ENCODE measurements around the gene PCYOX1L.

The PCYOX1L gene

DNA sequence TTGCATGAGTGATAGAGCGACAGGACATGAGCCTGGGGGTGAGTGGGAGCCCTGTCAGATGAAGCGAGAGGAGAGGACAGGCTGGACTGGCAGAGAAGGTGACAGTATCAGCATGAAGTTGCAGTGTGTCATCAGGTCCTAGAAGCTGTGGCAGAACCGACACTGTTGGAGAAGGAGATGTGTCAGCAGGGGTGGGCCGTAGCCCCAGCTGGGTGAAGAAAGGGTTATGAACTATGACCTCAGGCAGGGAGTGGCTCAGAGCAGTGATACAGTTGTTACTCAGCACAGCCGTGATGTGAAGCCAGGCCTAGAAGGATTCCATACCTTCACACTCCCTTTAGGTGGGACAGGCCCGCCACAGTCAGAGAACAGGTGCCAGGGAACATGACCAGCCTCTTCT lies 7.6 kb downstream of the PCYOX1L start:
- Mint-ChIP-seq H3K27ac (no peak overlapping the region), H3K36me3 (ENCODE audit: low read depth) (peaks cover 4% of the 10 kb centered on the region), H3K9me3 (no peaks in the 10 kb centered on the region), H3K4me1 (peaks cover 22% of the 10 kb centered on the region), H3K4me3 (no peak overlapping the region), H3K27me3 (ENCODE audit: low read depth, poor library complexity) (peaks cover 7% of the 10 kb centered on the region)
- TF ChIP-seq, protein P1, sequence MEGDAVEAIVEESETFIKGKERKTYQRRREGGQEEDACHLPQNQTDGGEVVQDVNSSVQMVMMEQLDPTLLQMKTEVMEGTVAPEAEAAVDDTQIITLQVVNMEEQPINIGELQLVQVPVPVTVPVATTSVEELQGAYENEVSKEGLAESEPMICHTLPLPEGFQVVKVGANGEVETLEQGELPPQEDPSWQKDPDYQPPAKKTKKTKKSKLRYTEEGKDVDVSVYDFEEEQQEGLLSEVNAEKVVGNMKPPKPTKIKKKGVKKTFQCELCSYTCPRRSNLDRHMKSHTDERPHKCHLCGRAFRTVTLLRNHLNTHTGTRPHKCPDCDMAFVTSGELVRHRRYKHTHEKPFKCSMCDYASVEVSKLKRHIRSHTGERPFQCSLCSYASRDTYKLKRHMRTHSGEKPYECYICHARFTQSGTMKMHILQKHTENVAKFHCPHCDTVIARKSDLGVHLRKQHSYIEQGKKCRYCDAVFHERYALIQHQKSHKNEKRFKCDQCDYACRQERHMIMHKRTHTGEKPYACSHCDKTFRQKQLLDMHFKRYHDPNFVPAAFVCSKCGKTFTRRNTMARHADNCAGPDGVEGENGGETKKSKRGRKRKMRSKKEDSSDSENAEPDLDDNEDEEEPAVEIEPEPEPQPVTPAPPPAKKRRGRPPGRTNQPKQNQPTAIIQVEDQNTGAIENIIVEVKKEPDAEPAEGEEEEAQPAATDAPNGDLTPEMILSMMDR (IDR thresholded peaks at IDR 0.05) = no peak
- DNase-seq = no peak

GRCh38 chr5:149366169-149366729 lies 8.4 kb downstream of the PCYOX1L start:
- H3K4me1 Mint-ChIP-seq = peaks cover 23% of the 10 kb centered on the region
- no peak overlapping the region for H3K27ac Mint-ChIP-seq
- H3K27me3 Mint-ChIP-seq (ENCODE audit: low read depth, poor library complexity) = peaks cover 7% of the 10 kb centered on the region
- H3K9me3 Mint-ChIP-seq = no peaks in the 10 kb centered on the region
- H3K36me3 Mint-ChIP-seq (ENCODE audit: low read depth) = peaks cover 4% of the 10 kb centered on the region
- no peak overlapping the region for H3K4me3 Mint-ChIP-seq
- TF ChIP-seq, protein P1 (IDR thresholded peaks at IDR 0.05) = no peak
- DNase-seq = no peak

- TF ChIP-seq, protein P1 (IDR thresholded peaks at IDR 0.05) = peak; percentile 85
- H3K36me3 Mint-ChIP-seq (ENCODE audit: low read depth) = peaks cover 4% of the 10 kb centered on the region
- H3K27me3 Mint-ChIP-seq (ENCODE audit: low read depth, poor library complexity) = peaks cover 6% of the 10 kb centered on the region
- peaks cover 27% of the 10 kb centered on the region for H3K4me1 Mint-ChIP-seq
- H3K4me3 Mint-ChIP-seq = no peak overlapping the region
- no peaks in the 10 kb centered on the region for H3K9me3 Mint-ChIP-seq
- peak; percentile 81 for DNase-seq
- H3K27ac Mint-ChIP-seq = no peak overlapping the region
Observed at GRCh38 chr5:149367249-149367971, 9.6 kb downstream of the PCYOX1L start.

- TF ChIP-seq, protein P1 (IDR thresholded peaks at IDR 0.05) = no peak
- Mint-ChIP-seq H3K4me1 (peaks cover 27% of the 10 kb centered on the region), H3K4me3 (no peak overlapping the region), H3K27me3 (ENCODE audit: low read depth, poor library complexity) (peaks cover 6% of the 10 kb centered on the region), H3K9me3 (no peaks in the 10 kb centered on the region), H3K27ac (no peak overlapping the region), H3K36me3 (ENCODE audit: low read depth) (peaks cover 4% of the 10 kb centered on the region)
- no peak for DNase-seq
Observed at GRCh38 chr5:149367972-149368645, 10.3 kb downstream of the PCYOX1L start.

DNA sequence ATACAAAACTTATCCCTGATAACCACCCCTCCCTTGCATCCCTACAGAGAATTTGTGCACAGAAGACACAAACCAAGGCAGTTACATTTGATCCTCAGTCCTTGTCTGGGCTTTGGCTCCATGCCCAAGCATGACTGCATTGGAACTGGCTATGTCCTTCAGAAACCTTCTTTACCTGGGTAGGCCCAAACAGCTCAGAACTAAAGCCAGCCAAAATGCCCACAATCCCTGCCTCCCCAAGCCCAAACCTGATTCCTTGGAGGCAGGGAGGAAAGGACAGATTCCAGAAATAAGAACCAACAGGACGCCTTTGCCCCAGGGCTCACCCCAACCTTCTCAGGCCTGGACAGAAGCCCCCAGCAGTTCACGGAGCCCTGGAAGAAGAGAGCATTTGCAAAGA lies 13.0 kb downstream of the PCYOX1L start:
- no peak for DNase-seq
- Mint-ChIP-seq H3K4me3 (no peak overlapping the region), H3K4me1 (peaks cover 22% of the 10 kb centered on the region), H3K9me3 (no peaks in the 10 kb centered on the region), H3K36me3 (ENCODE audit: low read depth) (peaks cover 4% of the 10 kb centered on the region), H3K27ac (no peak overlapping the region), H3K27me3 (ENCODE audit: low read depth, poor library complexity) (peaks cover 6% of the 10 kb centered on the region)
- TF ChIP-seq, protein P1 (IDR thresholded peaks at IDR 0.05) = no peak
